Cardiac fibroblast (primary cell): ENCODE measurements around the gene PPP2R2B.
"Not testable (repeated sequence)": the region's sequence is repeated elsewhere in the genome, so short reads cannot be mapped to it uniquely, and the experiment has no call there.

Experiments
- DNase-seq, 2 donors: peaks; one replicate each; pipeline versions ENCODE4 v3.0.0 to v3.0.0-alpha.2; 2010; ENCODE audit warnings: low read depth in 2 of 2
- H3K4me3 ChIP-seq, 2 donors: replicated peaks in 1 of 2; 1 replicate in 1 of 2; 2 replicates in 1 of 2; pipeline ENCODE4 v1.5.1; 2011; ENCODE audit warnings: low read depth in 2 of 2, low read length in 2 of 2, mild to moderate bottlenecking in 2 of 2, moderate library complexity in 1 of 2
- CTCF ChIP-seq: IDR thresholded peaks from one replicate; pipeline ENCODE4 v1.5.1; 2011; ENCODE audit warnings: low read depth, mild to moderate bottlenecking, low read length, inconsistent platforms

PPP2R2B gene

DNA sequence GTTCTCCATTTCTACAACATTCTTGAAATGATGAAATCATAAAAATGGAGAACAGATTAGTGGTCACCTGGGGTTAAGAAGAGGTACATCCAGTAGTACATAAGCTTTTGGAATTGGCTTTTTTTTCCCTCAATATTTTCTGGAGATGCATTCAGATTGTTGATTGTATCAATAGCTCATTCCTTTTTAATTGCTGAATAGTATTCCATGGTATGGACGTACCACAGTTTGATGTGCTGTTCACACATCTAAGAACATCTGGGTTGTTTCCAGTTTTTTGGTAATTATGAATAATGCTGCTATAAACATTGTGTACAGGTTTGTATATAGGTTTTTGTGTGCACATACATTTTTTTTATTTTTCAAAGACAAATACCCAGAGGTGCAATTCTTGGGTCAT is 130.0 kb downstream of the PPP2R2B start:
- TF ChIP-seq CTCF = no peak
- DNase-seq = no peak
- no peak overlapping the region for H3K4me3 ChIP-seq

DNA sequence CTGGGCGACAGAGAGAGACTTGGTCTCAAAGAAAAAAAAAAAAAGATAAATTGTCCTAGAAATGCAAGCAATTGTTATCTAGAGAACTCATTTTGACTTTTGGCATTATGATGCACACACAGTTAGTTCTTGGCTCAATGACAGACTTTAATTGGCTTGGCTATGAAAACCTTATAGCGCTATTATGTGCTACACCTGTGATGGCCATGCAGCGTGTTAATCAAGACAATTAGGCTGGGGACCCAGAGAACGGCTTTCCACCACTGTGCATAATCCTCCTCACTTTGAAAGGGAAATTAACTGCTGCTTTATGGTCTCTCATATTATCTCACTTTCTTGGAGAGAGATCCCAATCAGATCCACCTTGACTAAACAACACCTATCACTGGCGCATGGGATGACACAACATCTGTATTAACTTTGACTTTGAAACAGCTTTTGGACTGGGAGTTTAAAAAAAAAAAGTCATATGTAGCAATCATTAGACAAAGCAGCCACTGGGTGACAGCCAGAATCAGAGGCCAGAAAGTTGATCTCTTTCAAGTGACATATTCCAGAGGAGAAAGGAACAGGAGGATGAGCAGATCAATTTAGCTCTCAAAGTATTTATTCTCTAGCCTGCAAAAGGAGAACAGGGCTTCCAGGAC is 132.5 kb downstream of the PPP2R2B start:
- TF ChIP-seq CTCF = no peak
- no peak for DNase-seq
- no peak overlapping the region for H3K4me3 ChIP-seq

GRCh38 chr5:146744068-146744745 is 134.3 kb downstream of the PPP2R2B start:
- H3K4me3 ChIP-seq = no peak overlapping the region
- peak; percentile 3 to 51 for DNase-seq
- TF ChIP-seq CTCF = no peak

DNA sequence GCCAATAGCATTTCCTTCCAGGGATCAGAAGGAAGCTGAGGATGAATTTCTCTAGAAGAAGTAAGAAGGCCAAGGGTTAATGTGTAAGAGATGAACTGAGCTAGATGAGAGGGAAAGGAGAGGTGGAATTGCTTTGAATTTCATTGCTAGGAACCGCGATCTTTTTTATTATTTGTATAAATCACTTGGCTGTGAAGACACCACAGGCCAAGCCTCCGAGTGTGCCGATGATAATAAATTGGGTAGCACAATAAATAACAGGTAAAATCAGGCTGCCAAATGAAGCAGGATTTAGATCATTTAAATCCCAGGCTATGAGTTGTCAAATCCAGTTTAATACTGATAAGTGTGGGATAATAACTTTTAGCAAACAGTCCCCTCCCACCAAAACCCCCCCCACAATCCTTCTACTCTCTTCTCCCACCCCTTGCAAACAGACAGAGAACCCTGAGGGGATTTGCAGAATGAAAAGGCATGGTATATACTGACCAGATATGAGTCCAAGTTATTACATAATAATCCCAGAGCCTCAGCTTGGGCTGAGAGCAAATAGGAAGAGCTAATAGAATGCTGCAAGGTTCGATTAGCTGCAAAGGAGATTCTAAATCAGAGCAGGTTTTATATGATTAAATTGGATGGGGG is 143.5 kb downstream of the PPP2R2B start:
- no peak for DNase-seq
- no peak for TF ChIP-seq CTCF
- no peak overlapping the region for H3K4me3 ChIP-seq

- DNase-seq = peak in 1 of 2 donors; percentile 24
- H3K4me3 ChIP-seq = no peak overlapping the region
- no peak for TF ChIP-seq CTCF
These were observed 145.6 kb downstream of the PPP2R2B start for GRCh38 chr5:146732962-146733361.

GRCh38 chr5:146731909-146732659 is 146.5 kb downstream of the PPP2R2B start:
- peak; percentile 71 to 86 for DNase-seq
- TF ChIP-seq CTCF = no peak
- no peak overlapping the region for H3K4me3 ChIP-seq

DNA sequence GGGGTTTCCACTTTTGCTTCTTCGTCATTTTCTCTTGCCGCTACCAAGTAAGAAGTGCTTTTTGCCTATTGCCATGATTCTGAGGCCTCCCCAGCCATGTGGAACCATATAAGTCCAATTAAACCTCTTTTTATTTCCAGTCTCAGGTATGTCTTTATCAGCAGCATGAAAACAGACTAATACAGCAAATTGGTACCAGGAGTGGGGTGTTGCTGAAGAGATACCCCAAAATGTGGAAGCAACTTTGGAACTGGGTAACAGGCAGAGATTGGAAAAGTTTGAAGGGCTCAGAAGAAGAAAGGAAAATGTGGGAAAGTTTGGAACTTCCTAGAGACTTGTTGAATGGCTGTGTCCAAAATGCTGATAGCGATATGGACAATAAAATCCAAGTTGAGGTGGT is 149.8 kb downstream of the PPP2R2B start:
- not testable (repeated sequence) for DNase-seq, H3K4me3 ChIP-seq
